AG09319 (cell line): Measurements from ENCODE around the gene MKNK1.

Source experiments
- DNase-seq: peaks from one replicate; pipeline ENCODE4 v3.0.0-alpha.2; 2010; ENCODE audit warnings: low read depth; ENCODE audit errors: extremely low read depth
- TF ChIP-seq, protein P1 (sequence below): IDR thresholded peaks from 2 replicates; pipeline ENCODE4 v1.5.1; 2011; ENCODE audit warnings: low read depth, mild to moderate bottlenecking, inconsistent platforms, low read length, moderate library complexity

Gene MKNK1

DNA sequence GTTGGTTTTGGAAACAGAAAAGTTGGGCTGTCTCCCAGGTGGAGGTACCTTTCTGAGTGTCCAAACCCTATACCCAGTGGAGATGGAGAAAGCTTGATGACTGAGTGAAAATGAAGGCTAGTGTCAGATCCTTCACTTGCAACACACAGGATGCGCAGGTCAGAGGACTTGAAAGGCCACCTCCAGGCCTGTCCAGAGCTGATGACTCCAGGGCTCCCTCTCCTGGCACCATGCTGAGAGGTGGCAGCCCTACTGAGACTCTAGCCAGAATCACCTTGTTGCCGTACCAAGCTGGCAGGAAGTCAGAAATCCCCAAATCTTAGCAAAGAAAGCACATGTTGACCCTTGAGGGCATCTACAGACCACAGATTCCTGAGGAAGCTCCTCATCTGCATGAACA lies 69.0 kb downstream of the MKNK1 start:
- DNase-seq: no peak
- TF ChIP-seq, protein P1, sequence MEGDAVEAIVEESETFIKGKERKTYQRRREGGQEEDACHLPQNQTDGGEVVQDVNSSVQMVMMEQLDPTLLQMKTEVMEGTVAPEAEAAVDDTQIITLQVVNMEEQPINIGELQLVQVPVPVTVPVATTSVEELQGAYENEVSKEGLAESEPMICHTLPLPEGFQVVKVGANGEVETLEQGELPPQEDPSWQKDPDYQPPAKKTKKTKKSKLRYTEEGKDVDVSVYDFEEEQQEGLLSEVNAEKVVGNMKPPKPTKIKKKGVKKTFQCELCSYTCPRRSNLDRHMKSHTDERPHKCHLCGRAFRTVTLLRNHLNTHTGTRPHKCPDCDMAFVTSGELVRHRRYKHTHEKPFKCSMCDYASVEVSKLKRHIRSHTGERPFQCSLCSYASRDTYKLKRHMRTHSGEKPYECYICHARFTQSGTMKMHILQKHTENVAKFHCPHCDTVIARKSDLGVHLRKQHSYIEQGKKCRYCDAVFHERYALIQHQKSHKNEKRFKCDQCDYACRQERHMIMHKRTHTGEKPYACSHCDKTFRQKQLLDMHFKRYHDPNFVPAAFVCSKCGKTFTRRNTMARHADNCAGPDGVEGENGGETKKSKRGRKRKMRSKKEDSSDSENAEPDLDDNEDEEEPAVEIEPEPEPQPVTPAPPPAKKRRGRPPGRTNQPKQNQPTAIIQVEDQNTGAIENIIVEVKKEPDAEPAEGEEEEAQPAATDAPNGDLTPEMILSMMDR: peak; percentile 39

DNA sequence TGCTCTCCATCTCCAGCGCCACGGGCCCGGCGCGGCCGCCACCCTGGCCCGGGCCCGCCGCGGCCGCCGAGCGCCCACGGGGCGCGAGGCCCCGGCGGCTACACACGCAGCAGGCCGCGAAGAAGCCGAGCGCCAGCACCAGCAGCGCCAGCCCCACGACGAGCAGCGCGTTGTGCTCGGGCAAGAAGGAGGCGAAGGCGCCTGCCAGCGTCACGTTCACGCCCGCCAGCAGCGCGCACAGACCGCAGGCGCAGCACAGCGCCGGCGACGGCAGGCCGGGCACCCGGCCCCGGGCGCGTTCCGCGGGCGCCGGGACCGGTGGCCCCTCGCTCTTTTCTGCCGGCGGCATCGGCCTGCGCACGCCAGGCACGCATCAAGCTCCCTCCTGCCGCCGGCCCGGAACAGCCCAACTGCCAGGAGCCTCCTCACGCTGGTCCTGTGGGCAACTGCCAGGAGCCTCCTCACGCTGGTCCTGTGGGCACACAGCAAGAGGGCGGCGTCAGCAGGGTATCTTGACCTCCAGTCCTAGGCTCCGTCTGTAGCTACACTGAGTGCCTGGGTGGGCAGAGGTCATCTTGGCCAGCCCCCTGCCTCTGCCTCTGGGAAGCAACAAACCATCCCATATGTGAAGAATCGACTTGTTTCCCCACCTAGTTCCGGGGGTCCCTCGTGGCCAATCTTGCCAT lies 70.7 kb downstream of the MKNK1 start:
- TF ChIP-seq, protein P1: no peak
- no peak for DNase-seq

DNA sequence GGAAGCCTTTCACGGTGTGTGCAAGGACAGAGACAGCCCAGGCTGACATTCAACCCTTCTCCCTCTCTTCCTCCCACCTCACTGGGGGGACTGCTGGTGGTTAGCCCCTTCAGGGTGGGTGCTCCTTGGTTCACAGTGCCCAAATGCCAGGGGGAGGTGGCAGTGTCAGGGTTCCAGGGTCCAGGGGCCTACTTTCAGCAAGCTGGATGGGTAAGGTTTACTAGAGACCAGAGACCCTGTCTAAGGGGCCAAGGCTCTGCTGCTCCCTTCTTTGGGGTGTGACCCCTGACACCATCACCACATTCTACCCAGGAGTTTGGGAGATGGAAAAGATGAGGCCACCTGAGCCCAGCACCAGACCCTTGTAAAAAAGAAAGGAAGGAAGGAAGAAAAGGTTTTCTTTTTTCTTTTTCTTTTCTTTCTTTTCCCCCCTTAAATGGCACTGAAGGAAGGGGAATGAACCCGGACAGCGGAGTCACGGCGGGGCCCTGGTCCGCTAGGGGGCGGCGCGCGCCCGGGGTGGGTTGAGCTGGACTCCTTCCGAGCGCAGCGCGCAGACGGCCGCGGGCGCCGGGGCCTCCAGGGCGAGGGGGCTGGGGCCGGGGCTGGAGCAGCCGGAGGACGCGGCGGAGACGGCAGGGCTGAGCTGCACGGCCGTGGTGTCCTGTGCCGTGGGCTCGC lies 71.4 kb downstream of the MKNK1 start:
- TF ChIP-seq, protein P1: peak; percentile 68
- DNase-seq: no peak

DNA sequence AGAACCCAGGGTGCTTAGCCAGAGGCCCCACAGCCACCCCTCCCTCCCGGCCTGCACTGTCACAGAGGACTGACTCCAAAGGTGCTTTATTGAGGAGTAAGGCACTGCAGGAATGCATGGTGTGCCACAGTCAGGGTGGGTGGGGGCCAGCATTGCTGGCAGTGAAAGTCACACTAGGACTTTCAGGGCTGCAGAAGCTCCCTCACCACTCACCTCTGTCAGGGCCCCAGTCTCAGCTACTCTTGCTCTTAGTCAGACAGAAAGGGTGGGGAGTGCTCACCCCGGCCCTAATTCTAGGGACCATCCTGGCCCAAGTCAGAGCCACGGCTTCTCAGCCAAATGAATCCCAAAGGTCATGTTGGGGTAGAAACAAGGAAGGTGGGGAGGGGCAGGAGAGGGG lies 72.0 kb downstream of the MKNK1 start:
- no peak for DNase-seq
- TF ChIP-seq, protein P1: no peak

DNA sequence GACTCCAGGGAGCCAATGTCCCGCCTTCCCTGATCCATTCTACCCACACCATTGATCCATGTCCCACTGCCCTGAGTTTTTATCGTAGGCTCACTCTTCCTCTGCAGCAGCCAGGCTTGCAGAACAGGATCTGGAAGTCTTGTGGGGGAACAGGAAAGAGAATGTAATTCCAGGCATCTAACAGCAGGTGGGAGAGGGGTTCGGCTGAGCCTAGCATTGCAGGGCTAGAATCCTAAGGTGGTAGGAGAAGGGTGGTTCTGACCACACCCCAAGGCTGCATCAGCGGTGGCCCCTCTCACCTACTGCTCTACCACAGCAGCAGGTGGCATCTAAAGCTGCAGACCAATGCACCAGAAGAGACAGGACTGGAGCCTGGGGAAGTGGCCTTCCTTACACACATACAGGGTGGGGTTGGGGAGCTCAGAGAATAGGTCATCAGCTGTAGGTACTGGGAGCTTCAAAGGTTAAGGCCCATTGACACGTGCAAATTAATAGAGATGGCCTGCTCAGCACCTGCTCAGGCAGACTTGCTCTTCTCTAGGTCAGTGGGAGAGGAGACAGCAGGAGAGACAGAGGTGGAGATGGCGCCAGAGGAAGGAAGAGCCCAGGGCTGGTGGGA lies 73.2 kb downstream of the MKNK1 start:
- no peak for DNase-seq
- TF ChIP-seq, protein P1: no peak; the same call in 1 of the 2 replicates

DNA sequence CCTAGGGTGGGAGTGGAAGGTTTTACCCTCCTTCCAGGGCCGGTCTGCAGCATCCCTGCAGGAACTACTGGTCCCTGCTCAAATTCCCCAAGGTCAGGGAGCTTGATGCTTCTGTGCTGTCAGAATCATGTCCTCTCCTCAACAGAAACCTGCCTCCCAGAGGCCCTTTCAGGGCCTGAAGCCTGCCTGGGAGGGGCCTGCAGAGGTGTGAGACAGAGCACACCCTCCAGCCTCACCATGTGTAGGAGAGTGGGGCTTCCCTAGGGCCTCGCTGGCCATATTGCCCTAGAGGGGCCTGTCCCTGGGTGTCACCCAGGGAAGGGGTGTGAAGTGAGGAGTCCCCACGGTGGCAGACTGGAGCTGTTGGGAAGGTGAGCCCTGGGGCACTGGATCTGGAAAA lies 73.8 kb downstream of the MKNK1 start:
- no peak for DNase-seq
- TF ChIP-seq, protein P1: no peak

DNA sequence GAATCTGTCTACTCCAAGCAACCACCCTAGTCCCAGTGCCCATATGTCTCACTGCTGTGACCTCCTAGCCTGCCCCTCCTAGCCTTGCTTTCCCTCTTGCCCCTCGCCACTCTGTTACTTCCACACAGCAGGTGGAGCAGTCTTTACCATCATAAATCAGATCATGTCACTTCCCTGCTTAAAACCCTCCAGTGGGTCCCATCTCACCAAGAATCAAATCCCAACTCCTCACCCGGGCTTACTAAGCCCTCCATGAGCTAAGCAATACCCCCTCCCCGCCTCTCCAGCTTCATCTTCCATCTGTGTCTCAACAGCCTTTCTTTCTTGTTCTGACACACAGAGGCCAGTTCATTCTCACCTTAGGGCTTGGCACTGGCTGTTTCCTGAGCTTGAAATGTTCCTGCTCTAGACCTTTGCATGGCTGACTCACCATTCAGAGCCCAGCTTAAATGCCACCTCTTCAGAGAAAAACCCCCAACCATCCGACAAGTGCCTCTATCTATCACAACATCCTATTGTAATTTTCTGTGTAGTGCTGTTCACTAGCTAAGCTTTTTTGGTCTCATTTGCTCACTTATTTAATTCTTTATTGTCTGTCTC lies 74.9 kb downstream of the MKNK1 start:
- TF ChIP-seq, protein P1: no peak
- DNase-seq: no peak
